GM21737 (cell line): ENCODE data around the gene WFDC10B.
"Not testable (repeated sequence)": the region's sequence is repeated elsewhere in the genome, so short reads cannot be mapped to it uniquely, and the experiment has no call there.

Experiments
- ATAC-seq: cut with Tn5 transposase; IDR thresholded peaks from one replicate; pipeline ENCODE4 v1.9.1; 2021; ENCODE audit warnings: mild to moderate bottlenecking, moderate library complexity; ENCODE audit not compliant: unreplicated experiment

The WFDC10B gene

GRCh38 chr20:45704969-45705637 lies at the start of gene WFDC10B:
WFDC10B (minus strand) TSS chr20:45705019; CDS start chr20:45685992, 19,027 bp downstream.
- ATAC-seq = no peak

- ATAC-seq = no peak
Measured at GRCh38 chr20:45752746-45753145, 47.9 kb upstream of the WFDC10B start.

GRCh38 chr20:45751721-45752120 lies 46.9 kb upstream of the WFDC10B start:
- ATAC-seq = no peak

GRCh38 chr20:45745015-45745414 lies 40.2 kb upstream of the WFDC10B start:
- no peak for ATAC-seq

- ATAC-seq = no peak
Measured at GRCh38 chr20:45742596-45742995, 37.8 kb upstream of the WFDC10B start.

- no peak for ATAC-seq
Measured at GRCh38 chr20:45735988-45736387, 31.2 kb upstream of the WFDC10B start.

- ATAC-seq = no peak
Measured at GRCh38 chr20:45735552-45735951, 30.7 kb upstream of the WFDC10B start.

GRCh38 chr20:45732199-45732598 lies 27.4 kb upstream of the WFDC10B start:
- no peak for ATAC-seq

GRCh38 chr20:45727044-45727443 lies 22.2 kb upstream of the WFDC10B start:
- ATAC-seq = no peak

GRCh38 chr20:45725134-45725533 lies 20.3 kb upstream of the WFDC10B start:
- no peak for ATAC-seq

- no peak for ATAC-seq
Measured at GRCh38 chr20:45722047-45722446, 17.2 kb upstream of the WFDC10B start, which contains the start of gene SPINT4. SPINT4 (plus strand) TSS chr20:45722347; CDS start chr20:45722368, 21 bp downstream.

- not testable (repeated sequence) for ATAC-seq
Measured at GRCh38 chr20:45716141-45716688, 11.4 kb upstream of the WFDC10B start.

GRCh38 chr20:45701873-45702272 lies 2.9 kb downstream of the WFDC10B start, which contains the start of gene WFDC13:
WFDC13 (plus strand) TSS chr20:45702038; CDS start chr20:45702124, 86 bp downstream.
- no peak for ATAC-seq

GRCh38 chr20:45701104-45701503 lies 3.7 kb downstream of the WFDC10B start:
- ATAC-seq = no peak

- ATAC-seq = no peak
Measured at GRCh38 chr20:45695496-45695895, 9.3 kb downstream of the WFDC10B start.

- ATAC-seq = not testable (repeated sequence)
Measured at GRCh38 chr20:45693346-45693745, 11.5 kb downstream of the WFDC10B start.

- no peak for ATAC-seq
Measured at GRCh38 chr20:45685896-45686295, 18.9 kb downstream of the WFDC10B start.

- ATAC-seq = no peak
Measured at GRCh38 chr20:45679650-45680049, 25.2 kb downstream of the WFDC10B start.

- no peak for ATAC-seq
Measured at GRCh38 chr20:45672765-45673164, 32.1 kb downstream of the WFDC10B start.

- no peak for ATAC-seq
Measured at GRCh38 chr20:45670139-45670538, 34.7 kb downstream of the WFDC10B start, which contains the start of gene WFDC11. WFDC11 (minus strand) TSS chr20:45670239; CDS start chr20:45650600, 19,639 bp downstream.

- not testable (repeated sequence) for ATAC-seq
Measured at GRCh38 chr20:45657038-45657437, 47.8 kb downstream of the WFDC10B start.

- ATAC-seq = not testable (repeated sequence)
Measured at GRCh38 chr20:45651726-45652125, 53.1 kb downstream of the WFDC10B start.
